Panc1 (cell line): ENCODE results near the gene PIP4K2C.

Source experiments
- TF ChIP-seq, protein P1 (sequence below): fragments of 450-650 bp; IDR thresholded peaks from 2 replicates; pipeline ENCODE4 v1.5.1; 2017; ENCODE audit warnings: mild to moderate bottlenecking
- TF ChIP-seq, protein P2 (sequence below), 2 experiments: IDR thresholded peaks; 2 replicates each; pipeline ENCODE4 v1.6.1; 2011 to 2012; ENCODE audit warnings: low read depth in 2 of 2, control low read depth in 1 of 2, low read length in 1 of 2, mild to moderate bottlenecking in 1 of 2, moderate library complexity in 1 of 2; ENCODE audit not compliant: insufficient read depth in 1 of 2

DNA sequence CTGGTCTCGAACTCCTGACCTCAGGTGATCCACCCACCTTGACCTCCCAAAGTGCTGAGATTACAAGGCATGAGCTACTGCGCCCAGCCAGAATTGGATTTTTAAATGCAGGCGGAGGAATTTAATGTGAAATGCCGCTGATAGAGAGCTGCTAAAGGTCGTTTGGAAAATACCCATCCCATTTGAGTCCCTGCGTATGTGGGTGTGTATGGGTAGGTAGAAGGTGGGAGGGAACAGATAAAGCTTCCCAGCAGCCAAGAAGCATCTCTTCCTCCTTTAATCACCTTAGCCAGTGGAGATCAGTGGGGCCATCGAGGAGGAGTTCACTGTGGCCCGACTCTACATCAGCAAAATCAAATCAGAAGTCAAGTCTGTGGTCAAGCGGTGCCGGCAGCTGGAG lies 16.2 kb upstream of the PIP4K2C start:
- TF ChIP-seq, protein P1, sequence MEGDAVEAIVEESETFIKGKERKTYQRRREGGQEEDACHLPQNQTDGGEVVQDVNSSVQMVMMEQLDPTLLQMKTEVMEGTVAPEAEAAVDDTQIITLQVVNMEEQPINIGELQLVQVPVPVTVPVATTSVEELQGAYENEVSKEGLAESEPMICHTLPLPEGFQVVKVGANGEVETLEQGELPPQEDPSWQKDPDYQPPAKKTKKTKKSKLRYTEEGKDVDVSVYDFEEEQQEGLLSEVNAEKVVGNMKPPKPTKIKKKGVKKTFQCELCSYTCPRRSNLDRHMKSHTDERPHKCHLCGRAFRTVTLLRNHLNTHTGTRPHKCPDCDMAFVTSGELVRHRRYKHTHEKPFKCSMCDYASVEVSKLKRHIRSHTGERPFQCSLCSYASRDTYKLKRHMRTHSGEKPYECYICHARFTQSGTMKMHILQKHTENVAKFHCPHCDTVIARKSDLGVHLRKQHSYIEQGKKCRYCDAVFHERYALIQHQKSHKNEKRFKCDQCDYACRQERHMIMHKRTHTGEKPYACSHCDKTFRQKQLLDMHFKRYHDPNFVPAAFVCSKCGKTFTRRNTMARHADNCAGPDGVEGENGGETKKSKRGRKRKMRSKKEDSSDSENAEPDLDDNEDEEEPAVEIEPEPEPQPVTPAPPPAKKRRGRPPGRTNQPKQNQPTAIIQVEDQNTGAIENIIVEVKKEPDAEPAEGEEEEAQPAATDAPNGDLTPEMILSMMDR, result no peak
- TF ChIP-seq, protein P2, sequence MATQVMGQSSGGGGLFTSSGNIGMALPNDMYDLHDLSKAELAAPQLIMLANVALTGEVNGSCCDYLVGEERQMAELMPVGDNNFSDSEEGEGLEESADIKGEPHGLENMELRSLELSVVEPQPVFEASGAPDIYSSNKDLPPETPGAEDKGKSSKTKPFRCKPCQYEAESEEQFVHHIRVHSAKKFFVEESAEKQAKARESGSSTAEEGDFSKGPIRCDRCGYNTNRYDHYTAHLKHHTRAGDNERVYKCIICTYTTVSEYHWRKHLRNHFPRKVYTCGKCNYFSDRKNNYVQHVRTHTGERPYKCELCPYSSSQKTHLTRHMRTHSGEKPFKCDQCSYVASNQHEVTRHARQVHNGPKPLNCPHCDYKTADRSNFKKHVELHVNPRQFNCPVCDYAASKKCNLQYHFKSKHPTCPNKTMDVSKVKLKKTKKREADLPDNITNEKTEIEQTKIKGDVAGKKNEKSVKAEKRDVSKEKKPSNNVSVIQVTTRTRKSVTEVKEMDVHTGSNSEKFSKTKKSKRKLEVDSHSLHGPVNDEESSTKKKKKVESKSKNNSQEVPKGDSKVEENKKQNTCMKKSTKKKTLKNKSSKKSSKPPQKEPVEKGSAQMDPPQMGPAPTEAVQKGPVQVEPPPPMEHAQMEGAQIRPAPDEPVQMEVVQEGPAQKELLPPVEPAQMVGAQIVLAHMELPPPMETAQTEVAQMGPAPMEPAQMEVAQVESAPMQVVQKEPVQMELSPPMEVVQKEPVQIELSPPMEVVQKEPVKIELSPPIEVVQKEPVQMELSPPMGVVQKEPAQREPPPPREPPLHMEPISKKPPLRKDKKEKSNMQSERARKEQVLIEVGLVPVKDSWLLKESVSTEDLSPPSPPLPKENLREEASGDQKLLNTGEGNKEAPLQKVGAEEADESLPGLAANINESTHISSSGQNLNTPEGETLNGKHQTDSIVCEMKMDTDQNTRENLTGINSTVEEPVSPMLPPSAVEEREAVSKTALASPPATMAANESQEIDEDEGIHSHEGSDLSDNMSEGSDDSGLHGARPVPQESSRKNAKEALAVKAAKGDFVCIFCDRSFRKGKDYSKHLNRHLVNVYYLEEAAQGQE (IDR thresholded peaks at IDR 0.05; ENCODE audit: insufficient read depth in 1 of 2, low read depth in 2 of 2, low read length in 1 of 2), result no peak
